GM10847 (cell line): ENCODE measurements around the gene VWA3B.

Source experiments
- POLR2A ChIP-seq: IDR thresholded peaks from 2 replicates; pipeline ENCODE4 v1.6.1; 2011; ENCODE audit not compliant: insufficient read length; ENCODE audit errors: extremely low read depth

Gene VWA3B

DNA sequence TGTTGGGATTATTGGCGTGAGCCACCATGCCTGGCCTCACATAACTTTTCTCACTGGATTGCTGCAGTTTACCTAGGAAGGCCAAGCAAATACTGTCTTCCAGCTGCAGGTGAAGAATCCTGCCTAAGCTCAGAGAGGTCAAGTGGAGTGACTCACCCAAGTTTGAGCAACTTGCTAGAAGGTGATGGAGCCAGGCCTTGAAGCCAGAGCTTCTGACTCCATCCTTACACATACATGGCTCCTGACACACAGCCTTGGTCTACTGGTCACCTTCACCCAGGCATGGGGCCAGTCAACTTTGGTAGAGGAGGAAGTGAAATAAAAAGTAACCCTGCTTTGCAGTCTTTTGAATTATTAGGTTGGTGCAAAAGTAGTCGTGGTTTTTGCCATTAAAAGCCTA lies 93.5 kb downstream of the VWA3B start:
- TF ChIP-seq POLR2A, result no peak

DNA sequence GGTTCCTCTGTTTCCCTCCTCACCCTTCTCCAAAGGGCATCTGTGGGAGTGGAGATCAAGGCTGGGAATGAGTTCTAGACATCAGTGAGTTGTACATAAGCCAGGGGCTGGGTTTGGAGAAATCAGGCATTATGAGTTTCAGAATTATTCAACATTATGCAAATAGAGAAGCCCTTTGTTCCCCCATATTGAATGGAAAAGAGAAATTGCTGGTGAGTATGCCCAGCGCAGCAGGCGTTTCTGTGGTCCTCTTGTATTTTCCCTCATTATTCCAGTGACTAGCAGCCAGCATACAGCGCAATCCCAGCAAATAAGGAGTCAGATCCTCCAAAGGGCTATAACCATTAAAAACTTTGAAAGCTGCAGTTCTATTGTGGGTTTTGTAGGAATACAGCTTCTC lies 94.4 kb downstream of the VWA3B start:
- TF ChIP-seq POLR2A, result no peak

- no peak for TF ChIP-seq POLR2A
Measured at GRCh38 chr2:98185801-98186200, 98.8 kb downstream of the VWA3B start.

- no peak for TF ChIP-seq POLR2A
Measured at GRCh38 chr2:98187194-98187593, 100.2 kb downstream of the VWA3B start.

DNA sequence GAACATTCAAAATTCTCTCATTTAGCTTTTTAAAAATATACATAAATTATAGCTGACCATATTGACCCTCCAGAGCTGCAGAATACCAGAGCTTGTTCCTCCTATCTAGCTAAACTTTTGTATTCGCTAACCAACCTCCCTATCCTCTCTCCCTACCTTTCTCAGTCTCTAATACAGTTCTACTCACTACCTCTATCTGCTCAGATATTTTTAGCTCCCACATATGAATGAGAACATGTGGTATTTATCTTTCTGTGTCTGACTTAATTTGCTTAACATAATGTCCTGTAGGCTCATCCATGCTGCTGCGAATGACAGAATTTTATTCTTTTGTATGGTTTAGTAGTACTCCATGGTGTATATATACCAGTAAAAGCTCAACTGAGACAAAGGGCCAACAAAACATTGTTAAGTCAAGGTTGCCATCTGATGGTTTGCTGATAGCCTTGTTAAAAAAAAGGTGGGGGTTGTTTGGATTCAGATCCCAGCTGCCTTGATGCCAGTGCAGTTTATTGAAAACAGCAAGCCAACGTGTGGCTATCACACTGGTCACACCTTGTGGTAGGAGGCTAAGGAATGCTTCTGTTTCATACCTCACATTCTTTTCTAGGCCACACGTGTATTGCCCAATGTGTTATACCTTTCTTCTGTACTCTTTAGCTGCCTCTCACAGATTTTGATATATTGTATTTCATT lies 101.5 kb downstream of the VWA3B start:
- no peak for TF ChIP-seq POLR2A

DNA sequence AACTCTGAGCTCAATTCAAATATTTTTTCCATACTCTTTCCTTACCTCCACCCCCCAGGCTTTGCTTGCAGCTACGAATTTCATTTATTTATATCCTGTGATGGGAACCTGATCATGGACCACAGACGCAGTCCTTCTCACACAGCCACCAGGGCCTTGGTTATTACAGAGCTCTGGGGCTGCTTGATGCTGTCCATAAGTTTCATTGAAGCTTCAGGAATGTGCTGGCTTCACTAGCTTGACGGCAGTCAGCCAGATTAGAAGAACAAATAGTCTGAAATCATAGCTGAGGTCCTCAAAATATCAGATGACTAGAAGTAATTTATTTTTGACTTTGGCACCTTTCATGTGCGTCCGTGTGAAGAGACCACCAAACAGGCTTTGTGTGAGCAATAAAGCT lies 104.9 kb downstream of the VWA3B start:
- no peak for TF ChIP-seq POLR2A

DNA sequence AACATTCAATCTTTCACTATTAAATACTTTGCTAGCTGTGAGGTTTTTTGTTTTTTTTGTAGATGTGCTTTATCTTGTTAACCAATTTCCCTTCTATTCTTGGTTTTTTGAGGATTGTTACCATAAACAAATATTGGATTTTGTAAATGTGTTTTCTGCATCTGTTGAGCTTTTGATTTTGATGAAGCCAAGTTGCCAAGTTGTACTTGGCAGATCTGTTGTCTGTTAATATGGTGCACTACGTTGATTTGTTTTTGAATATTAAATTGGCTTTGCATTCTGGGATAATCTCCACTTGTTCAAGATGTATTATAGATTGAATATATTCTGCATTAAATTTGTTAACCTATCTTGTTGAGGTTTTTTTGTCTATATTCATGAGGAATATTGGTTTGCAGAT lies 114.6 kb downstream of the VWA3B start:
- no peak for TF ChIP-seq POLR2A

DNA sequence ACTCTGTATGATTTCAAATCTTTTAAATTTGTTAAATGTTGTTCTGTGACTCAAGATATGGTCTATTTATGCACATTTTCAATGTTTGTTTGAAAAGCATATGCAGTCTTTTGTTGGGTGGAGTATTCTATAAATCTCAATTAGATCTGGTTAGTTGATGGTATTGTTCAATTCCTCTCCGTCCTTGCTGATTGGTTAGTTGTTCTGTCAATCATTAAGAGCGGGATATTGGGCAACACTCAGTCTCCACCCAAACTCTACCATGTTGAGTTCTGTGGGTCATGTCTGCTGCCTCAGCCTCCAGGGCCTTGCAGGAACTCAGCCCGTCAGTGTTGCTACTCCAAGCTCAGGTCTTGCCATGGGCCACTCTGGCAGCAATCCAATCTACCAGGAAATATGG lies 118.9 kb downstream of the VWA3B start:
- TF ChIP-seq POLR2A, result no peak

GRCh38 chr2:98212092-98213000 lies 125.4 kb downstream of the VWA3B start:
- no peak for TF ChIP-seq POLR2A

DNA sequence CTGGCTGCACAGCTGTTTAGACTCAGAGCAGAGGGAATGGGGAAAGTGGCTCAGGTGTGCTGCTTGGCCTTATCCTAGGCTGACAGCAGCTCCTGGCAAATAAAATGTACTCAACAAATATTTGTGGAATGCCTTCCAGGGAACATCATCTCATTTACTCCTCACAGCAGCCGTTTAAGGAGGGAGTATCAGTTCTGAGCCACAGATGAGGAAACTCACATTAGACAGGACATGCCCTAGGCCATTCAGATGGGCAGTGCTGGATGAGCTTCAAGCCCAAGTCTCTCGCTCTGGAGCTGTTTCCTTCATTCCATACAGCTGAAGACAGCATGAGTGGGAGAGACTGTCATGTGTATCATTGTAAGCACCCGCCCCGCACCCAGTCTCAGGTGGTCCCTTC lies 129.6 kb downstream of the VWA3B start:
- no peak for TF ChIP-seq POLR2A

DNA sequence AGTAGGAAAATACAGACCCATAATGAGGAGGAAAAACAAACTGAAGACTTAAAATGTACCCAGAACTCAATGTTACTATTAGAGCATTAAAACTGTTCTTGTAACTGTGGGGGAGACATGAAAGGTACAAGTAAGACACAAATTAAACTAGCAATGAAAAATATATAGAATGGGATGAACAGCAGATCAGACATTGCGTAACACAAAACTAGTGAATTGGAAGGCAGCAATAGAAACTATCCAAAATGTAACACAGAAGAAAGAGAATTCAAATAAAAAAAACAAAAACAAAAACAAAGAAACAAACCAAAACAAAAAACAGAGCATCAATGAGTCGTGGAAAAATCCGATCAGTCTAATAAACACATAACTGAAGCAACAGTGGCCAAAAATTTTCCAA lies 132.2 kb downstream of the VWA3B start:
- no peak for TF ChIP-seq POLR2A

DNA sequence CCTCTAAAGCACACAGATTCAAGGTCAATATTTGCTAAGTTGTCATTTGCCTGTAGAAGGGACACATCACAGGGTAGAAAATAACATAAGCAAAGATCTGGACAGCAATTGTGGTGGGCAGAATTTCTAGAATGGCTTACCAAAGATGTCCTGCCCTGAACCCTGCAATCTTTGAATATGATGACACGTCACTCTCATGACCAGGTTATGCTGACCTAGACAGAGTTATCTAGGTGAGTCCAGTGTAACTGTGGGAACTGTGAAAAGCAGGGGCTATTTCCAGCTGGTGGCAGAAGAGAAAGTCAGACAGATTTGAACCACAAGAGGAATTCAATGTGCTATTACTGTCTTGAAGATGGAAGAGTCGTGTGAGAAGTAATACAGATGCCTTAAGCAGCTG lies 147.0 kb downstream of the VWA3B start:
- no peak for TF ChIP-seq POLR2A

GRCh38 chr2:98234776-98235175 lies 147.8 kb downstream of the VWA3B start:
- no peak for TF ChIP-seq POLR2A

GRCh38 chr2:98236935-98237334 lies 150.0 kb downstream of the VWA3B start:
- TF ChIP-seq POLR2A, result no peak

GRCh38 chr2:98240786-98241398 lies 153.9 kb downstream of the VWA3B start:
- TF ChIP-seq POLR2A, result no peak

GRCh38 chr2:98241592-98241991 lies 154.6 kb downstream of the VWA3B start:
- TF ChIP-seq POLR2A, result no peak

DNA sequence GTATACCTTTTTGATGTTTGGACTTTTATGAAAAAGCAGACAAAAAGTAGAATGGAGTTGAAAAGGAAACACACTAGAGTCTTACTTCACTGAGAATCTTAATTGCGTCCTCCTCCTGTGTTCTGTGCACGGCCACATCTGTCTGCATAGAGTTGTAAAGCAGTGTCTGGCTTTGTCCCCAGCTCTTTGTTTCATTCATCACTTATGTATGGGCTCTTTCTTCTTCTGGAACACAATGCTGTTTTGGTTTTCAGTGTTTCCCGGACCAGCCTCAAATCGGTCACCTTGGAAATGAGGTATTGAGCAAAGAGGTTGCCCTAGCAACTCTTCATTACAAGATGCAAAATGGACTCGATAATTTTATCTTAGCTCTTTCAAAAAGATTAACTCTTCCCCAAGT lies 155.0 kb downstream of the VWA3B start:
- TF ChIP-seq POLR2A, result no peak

DNA sequence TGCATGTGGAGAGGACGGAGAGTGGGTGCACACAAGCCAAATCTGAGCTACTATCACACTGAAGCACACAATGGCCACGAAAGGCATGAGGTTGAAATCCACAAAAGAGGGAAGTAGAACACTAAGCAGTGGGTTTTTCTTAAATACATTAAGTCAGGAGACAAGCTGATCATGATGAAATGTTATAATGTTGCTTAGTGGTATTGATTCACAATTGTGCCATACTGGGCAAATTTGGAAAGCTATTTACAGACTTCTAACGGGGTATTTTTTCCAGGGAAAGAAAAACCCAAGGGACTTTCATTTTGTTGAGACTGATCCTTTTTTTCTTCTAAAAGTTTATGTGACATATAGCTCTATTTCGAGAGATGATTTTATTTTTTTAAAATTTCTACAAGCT lies 158.5 kb downstream of the VWA3B start:
- no peak for TF ChIP-seq POLR2A
